Measurements from ENCODE around the gene PCIF1. TPM values are rescaled to one million over a fixed set of nuclear protein-coding genes. Genes with fewer than 3 reads are reported as not detected.
"Not testable (repeated sequence)": the region's sequence is repeated elsewhere in the genome, so short reads cannot be mapped to it uniquely, and the experiment has no call there.

Gene PCIF1
- polyA plus RNA-seq, 4 donors = 16.1 to 30.0 (median 26.8) TPM

DNA sequence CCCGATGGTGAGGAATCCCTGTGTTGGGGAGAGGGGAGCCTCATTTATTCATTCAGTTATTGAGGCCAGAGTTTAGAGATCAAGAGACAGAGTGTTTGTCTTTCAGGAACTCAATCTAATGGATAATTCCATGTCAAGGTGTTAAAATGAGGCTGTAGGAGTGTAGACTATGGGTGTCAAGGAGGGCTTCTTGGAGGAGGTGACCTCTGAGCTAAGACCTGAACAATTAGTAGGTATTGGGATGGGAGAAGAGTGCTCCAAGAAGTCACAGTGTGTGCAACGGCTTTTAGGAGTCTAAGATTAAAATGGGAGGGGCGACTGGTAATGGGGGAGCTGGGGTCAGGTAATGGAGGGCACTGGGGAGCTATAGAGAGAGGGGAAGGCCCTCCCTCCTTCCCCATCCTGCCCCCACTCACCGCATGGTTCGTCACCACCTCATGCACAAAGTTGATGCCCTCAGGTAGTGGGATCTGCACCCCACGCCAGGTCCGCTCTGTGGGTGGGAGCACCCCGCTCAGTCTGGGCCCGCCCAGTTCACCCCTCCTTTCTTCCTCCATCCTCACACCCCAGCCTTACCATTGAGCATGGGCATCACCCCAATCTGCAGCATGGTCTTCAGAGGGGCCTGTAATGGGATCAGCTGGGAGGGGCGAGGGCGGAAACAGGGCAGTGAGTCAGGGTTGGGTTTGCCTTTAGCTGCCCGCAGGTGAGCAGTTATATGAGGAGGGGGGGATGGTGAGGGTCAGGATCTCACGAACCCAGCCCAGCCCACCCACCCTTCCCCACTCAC, 35.2 kb upstream of the PCIF1 start:
- no peak for FAIRE-seq
- Histone ChIP-seq H3K4me3 (ENCODE audit: low read depth in 1 of 3, low read length in 3 of 3) (no peak overlapping the region), H3K27ac (ENCODE audit: low read depth in 1 of 3, low read length in 2 of 3) (no peak overlapping the region), H3K9me3 (ENCODE audit: control insufficient read depth in 2 of 2, insufficient read depth in 1 of 2, low read depth in 1 of 2, low read length in 1 of 2) (no peaks in the 10 kb centered on the region), H3K27me3 (ENCODE audit: control insufficient read depth in 3 of 3, insufficient read depth in 3 of 3, low read length in 3 of 3) (no peaks in the 10 kb centered on the region), H3K4me1 (ENCODE audit: control insufficient read depth in 3 of 3, insufficient read depth in 2 of 3, low read depth in 1 of 3, low read length in 2 of 3) (peaks cover 0 to 4% (median 0%) of the 10 kb centered on the region in 3 donors), H3K36me3 (ENCODE audit: control insufficient read depth in 3 of 3, insufficient read depth in 2 of 3, low read depth in 1 of 3, low read length in 3 of 3) (peaks cover 3 to 69% (median 14%) of the 10 kb centered on the region in 3 donors)
- DNase-seq = no peak
- WGBS, 3 donors = 87 to 89% (median 88%) methylated on average over 13 of the region's 13 CpGs

DNA sequence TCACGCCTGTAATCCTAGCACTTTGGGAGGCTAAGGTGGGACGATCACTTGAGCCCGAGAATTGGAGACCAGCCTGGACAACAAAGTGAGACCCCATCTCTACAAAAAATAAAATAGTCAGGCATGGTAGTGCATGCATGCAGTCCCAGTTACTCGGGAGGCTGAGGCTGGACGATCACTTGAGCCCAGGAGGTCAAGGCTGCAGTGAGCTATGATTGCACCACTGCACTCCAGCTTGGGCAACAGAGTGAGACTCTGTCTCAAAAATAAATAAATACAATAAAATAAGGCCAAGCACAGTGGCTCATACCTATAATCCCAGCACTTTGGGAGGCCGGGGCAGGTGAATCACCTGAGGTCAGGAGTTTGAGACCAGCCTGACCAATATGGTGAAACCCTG, 33.2 kb upstream of the PCIF1 start:
- not testable (repeated sequence) for FAIRE-seq; DNase-seq; H3K4me1 ChIP-seq (ENCODE audit: control insufficient read depth in 3 of 3, insufficient read depth in 2 of 3, low read depth in 1 of 3, low read length in 2 of 3); H3K27ac ChIP-seq (ENCODE audit: low read depth in 1 of 3, low read length in 2 of 3); H3K9me3 ChIP-seq (ENCODE audit: control insufficient read depth in 2 of 2, insufficient read depth in 1 of 2, low read depth in 1 of 2, low read length in 1 of 2); H3K27me3 ChIP-seq (ENCODE audit: control insufficient read depth in 3 of 3, insufficient read depth in 3 of 3, low read length in 3 of 3); H3K4me3 ChIP-seq (ENCODE audit: low read depth in 1 of 3, low read length in 3 of 3)
- peaks cover 3 to 63% (median 10%) of the 10 kb centered on the region in 3 donors for H3K36me3 ChIP-seq (ENCODE audit: control insufficient read depth in 3 of 3, insufficient read depth in 2 of 3, low read depth in 1 of 3, low read length in 3 of 3)
- 87 to 98% (median 92%) methylated on average over 6 of the region's 6 CpGs for WGBS, 3 donors

DNA sequence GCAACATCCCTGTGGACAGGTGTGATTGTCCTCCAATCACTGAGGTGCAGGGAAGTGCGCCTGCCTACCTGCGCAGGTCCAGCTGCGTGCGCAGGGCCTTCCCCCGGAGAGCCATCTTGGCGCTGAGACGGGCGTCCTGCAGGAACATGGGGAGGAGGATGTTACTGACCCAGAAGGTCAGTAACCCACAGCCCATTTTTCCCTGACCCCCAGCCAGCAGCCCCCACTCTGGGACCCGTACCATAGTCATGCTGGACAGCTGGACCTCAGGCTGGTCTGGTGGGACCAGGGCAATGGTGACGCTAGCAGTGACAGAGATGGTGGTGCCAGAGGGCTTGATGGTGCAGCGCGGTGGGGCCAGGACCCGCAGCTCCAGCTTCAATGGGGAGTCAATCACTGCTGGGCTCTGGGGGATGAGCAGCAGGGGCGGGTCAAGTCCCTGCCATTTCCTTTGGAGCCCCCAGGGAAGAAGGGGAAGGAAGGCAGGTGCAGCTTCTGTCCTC, 32.2 kb upstream of the PCIF1 start:
- Histone ChIP-seq H3K36me3 (ENCODE audit: control insufficient read depth in 3 of 3, insufficient read depth in 2 of 3, low read depth in 1 of 3, low read length in 3 of 3) (peaks cover 3 to 54% (median 5%) of the 10 kb centered on the region in 3 donors), H3K9me3 (ENCODE audit: control insufficient read depth in 2 of 2, insufficient read depth in 1 of 2, low read depth in 1 of 2, low read length in 1 of 2) (no peaks in the 10 kb centered on the region), H3K4me1 (ENCODE audit: control insufficient read depth in 3 of 3, insufficient read depth in 2 of 3, low read depth in 1 of 3, low read length in 2 of 3) (no peaks in the 10 kb centered on the region), H3K4me3 (ENCODE audit: low read depth in 1 of 3, low read length in 3 of 3) (no peak overlapping the region), H3K27ac (ENCODE audit: low read depth in 1 of 3, low read length in 2 of 3) (no peak overlapping the region), H3K27me3 (ENCODE audit: control insufficient read depth in 3 of 3, insufficient read depth in 3 of 3, low read length in 3 of 3) (no peaks in the 10 kb centered on the region)
- 87 to 90% (median 88%) methylated on average over 14 of the region's 14 CpGs for WGBS, 3 donors
- DNase-seq (no peak), FAIRE-seq (no peak)

DNA sequence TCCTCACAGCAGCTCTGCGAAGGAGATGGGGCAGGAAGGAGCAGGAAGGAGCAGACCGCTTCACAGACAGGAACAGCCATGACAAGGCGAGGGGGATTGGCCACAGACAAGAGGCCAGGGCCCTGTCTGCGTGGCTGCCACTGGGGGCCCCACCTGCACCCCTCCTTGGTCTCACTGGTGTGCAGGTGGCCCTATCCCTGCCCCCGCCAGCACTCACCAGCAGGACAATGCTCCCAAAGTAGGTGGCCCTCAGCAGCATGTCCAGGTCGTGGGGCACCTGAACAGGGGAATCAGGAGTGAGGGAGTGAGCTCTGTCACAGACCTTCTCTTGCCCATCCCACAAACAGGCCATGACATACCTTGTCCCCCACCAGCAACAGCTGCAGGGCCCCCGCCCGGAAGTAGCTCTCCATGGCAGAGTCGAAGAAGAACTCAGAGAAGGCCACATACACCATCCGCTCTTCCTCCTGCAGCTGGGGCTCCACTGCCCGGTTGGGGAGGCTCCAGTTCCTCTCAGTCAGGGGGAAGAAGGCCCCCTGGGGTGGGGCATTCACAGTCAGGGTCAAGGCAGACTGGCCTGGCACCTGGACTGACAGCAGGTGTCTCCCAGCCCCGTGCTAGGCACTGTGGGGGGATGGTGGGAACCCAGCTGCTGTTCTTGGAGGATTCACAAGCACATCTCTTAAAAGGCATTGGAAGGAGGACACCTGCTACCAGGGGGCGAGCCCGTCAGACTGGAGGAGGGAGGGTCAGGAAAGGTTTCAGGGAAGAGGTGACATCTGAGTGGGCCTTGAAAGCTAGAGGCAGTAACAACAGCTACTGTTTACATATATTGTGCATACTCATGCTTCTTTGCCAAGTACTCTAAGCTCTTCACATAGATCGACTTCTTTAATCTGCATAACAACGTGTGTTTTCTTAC, 29.6 kb upstream of the PCIF1 start:
- peaks cover 0 to 35% (median 5%) of the 10 kb centered on the region in 3 donors for H3K36me3 ChIP-seq (ENCODE audit: control insufficient read depth in 3 of 3, insufficient read depth in 2 of 3, low read depth in 1 of 3, low read length in 3 of 3)

DNA sequence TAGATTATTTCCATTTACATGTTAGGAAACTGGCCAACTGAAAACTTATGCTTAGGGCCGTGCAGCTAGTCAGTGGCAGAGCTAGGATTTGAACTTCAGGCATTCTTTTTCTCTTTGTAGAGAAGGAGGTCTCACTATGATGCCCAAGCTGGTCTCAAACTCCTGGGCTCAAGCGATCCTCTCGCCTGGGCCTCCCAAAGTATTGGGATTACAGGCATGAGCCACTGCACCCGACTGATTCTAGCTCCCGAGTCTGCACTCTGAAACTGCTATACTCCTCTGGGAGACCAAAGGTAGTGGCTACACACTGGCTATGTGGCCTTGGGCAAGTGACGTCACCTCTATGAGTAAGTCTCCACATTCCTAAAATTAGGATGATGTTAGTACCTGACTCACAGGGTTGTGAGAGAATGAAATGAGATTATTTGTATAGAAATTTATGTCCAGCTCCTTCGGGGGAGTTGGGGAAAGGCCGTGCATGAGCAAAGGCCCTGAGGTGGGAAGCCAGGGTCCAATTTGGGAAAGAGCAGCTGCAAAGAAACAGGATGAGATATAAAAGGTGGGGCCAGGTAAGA, 28.9 kb upstream of the PCIF1 start:
- DNase-seq = no peak
- FAIRE-seq = no peak
- Histone ChIP-seq H3K36me3 (ENCODE audit: control insufficient read depth in 3 of 3, insufficient read depth in 2 of 3, low read depth in 1 of 3, low read length in 3 of 3) (peaks cover 0 to 29% (median 5%) of the 10 kb centered on the region in 3 donors), H3K27ac (ENCODE audit: low read depth in 1 of 3, low read length in 2 of 3) (no peak overlapping the region), H3K4me3 (ENCODE audit: low read depth in 1 of 3, low read length in 3 of 3) (no peak overlapping the region), H3K27me3 (ENCODE audit: control insufficient read depth in 3 of 3, insufficient read depth in 3 of 3, low read length in 3 of 3) (no peaks in the 10 kb centered on the region), H3K4me1 (ENCODE audit: control insufficient read depth in 3 of 3, insufficient read depth in 2 of 3, low read depth in 1 of 3, low read length in 2 of 3) (no peaks in the 10 kb centered on the region), H3K9me3 (ENCODE audit: control insufficient read depth in 2 of 2, insufficient read depth in 1 of 2, low read depth in 1 of 2, low read length in 1 of 2) (no peaks in the 10 kb centered on the region)
- WGBS, 3 donors = 85 to 89% (median 87%) methylated on average over 8 of the region's 8 CpGs

More for the DNA sequence above, 29.6 kb upstream of the PCIF1 start:
- FAIRE-seq (no peak), DNase-seq (no peak)
- Histone ChIP-seq H3K27ac (ENCODE audit: low read depth in 1 of 3, low read length in 2 of 3) (no peak overlapping the region), H3K4me3 (ENCODE audit: low read depth in 1 of 3, low read length in 3 of 3) (no peak overlapping the region), H3K9me3 (ENCODE audit: control insufficient read depth in 2 of 2, insufficient read depth in 1 of 2, low read depth in 1 of 2, low read length in 1 of 2) (no peaks in the 10 kb centered on the region), H3K27me3 (ENCODE audit: control insufficient read depth in 3 of 3, insufficient read depth in 3 of 3, low read length in 3 of 3) (no peaks in the 10 kb centered on the region), H3K4me1 (ENCODE audit: control insufficient read depth in 3 of 3, insufficient read depth in 2 of 3, low read depth in 1 of 3, low read length in 2 of 3) (no peaks in the 10 kb centered on the region)
- 71 to 77% (median 73%) methylated on average over 16 of the region's 16 CpGs for WGBS, 3 donors

DNA sequence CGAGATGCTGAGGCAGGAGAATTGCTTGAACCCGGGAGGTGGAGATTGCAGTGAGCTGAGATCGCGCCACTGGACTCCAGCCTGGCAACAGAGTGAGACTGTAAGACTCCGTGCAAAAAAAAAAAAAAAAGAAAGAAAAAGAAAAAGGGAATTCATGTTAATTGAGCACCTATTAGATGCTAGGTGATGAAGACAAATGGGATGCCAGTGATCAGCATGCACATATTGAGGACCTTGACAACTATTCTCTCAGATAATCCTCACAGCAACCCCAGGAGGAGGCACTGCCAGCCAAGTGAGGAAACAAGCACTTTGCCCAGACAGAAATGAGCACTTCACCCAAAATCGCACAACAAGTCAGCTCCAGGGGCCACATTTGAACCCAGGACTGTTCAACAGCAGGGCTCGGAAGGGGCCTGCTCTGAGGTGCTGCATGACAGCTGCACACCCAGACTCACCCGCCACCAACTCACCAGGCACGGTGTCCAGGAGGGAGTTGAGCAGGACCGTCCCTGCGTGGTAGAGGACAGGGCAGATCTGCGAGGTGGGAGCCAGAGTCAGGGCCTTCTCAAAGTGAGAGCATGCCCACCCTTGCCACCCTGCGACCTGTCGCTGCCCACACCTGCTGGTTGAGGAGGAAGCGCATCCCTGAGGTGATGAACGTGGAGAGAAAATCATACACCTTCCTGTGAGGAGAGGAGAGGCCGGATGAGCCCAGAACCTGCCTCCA, 27.1 kb upstream of the PCIF1 start:
- H3K27me3 ChIP-seq (ENCODE audit: control insufficient read depth in 3 of 3, insufficient read depth in 3 of 3, low read length in 3 of 3) = no peaks in the 10 kb centered on the region
- 88 to 95% (median 93%) methylated on average over 17 of the region's 17 CpGs for WGBS, 3 donors
- DNase-seq (no peak), FAIRE-seq (no peak)
- peaks cover 0 to 23% (median 0%) of the 10 kb centered on the region in 3 donors for H3K36me3 ChIP-seq (ENCODE audit: control insufficient read depth in 3 of 3, insufficient read depth in 2 of 3, low read depth in 1 of 3, low read length in 3 of 3)
- no peaks in the 10 kb centered on the region for H3K9me3 ChIP-seq (ENCODE audit: control insufficient read depth in 2 of 2, insufficient read depth in 1 of 2, low read depth in 1 of 2, low read length in 1 of 2)
- no peak overlapping the region for H3K27ac ChIP-seq (ENCODE audit: low read depth in 1 of 3, low read length in 2 of 3)
- no peak overlapping the region for H3K4me3 ChIP-seq (ENCODE audit: low read depth in 1 of 3, low read length in 3 of 3)
- peaks cover 0 to 15% (median 4%) of the 10 kb centered on the region in 3 donors for H3K4me1 ChIP-seq (ENCODE audit: control insufficient read depth in 3 of 3, insufficient read depth in 2 of 3, low read depth in 1 of 3, low read length in 2 of 3)

DNA sequence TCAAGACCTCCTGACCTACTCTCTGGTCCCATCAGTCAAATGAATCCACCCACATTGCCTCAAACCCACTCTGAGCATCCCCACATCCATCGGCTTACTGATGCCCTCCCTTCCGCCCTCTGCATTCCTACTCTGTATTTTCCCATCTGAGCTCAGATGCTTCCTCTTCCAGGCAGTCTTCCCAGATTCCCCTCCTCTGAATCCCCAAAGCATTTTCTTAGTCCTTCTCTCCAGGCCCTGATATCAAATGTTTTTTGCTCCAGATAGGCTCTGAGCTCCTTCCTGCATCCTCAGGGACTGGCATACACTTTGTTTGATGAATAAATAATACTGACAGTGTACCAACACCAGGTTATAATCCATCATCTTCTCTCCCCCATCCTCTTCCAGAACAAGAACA, 26.4 kb upstream of the PCIF1 start:
- peaks cover 0 to 19% (median 4%) of the 10 kb centered on the region in 3 donors for H3K4me1 ChIP-seq (ENCODE audit: control insufficient read depth in 3 of 3, insufficient read depth in 2 of 3, low read depth in 1 of 3, low read length in 2 of 3)
- no peak overlapping the region for H3K27ac ChIP-seq (ENCODE audit: low read depth in 1 of 3, low read length in 2 of 3)
- H3K4me3 ChIP-seq (ENCODE audit: low read depth in 1 of 3, low read length in 3 of 3) = no peak overlapping the region
- DNase-seq = no peak
- WGBS, 3 donors = 91 to 100% (median 97%) methylated on average over 2 of the region's 2 CpGs
- H3K27me3 ChIP-seq (ENCODE audit: control insufficient read depth in 3 of 3, insufficient read depth in 3 of 3, low read length in 3 of 3) = no peaks in the 10 kb centered on the region
- FAIRE-seq = no peak
- H3K9me3 ChIP-seq (ENCODE audit: control insufficient read depth in 2 of 2, insufficient read depth in 1 of 2, low read depth in 1 of 2, low read length in 1 of 2) = no peaks in the 10 kb centered on the region
- peaks cover 0 to 22% (median 0%) of the 10 kb centered on the region in 3 donors for H3K36me3 ChIP-seq (ENCODE audit: control insufficient read depth in 3 of 3, insufficient read depth in 2 of 3, low read depth in 1 of 3, low read length in 3 of 3)

Measured in small intestine (tissue), 7 donors.